Gastrocnemius medialis (tissue), 4 donors: Measurements from ENCODE around the gene WWP2.

Experiments
- CTCF ChIP-seq, 5 experiments: fragments of 450-650 bp in 3 of 5; fragments of 200-600 bp in 2 of 5; sonication (generic) in 2 of 5; IDR thresholded peaks in 4 of 5; conservative IDR thresholded peaks in 1 of 5; 1 replicate in 4 of 5; 2 replicates in 1 of 5; pipeline ENCODE4 v1.5.1; 2016 to 2019; ENCODE audit warnings: antibody characterized with exemption in 5 of 5, mild to moderate bottlenecking in 3 of 5, moderate library complexity in 3 of 5
- POLR2A ChIP-seq, 2 donors: fragments of 450-650 bp; IDR thresholded peaks; one replicate each; pipeline ENCODE4 v1.6.1; 2017; ENCODE audit warnings: antibody characterized with exemption in 2 of 2, mild to moderate bottlenecking in 2 of 2, moderate library complexity in 2 of 2

GRCh38 chr16:69934044-69934443 is 171.9 kb downstream of the WWP2 start:
- TF ChIP-seq CTCF (IDR thresholded peaks at IDR 0.05 in 4 of 5, conservative IDR thresholded peaks at IDR 0.05 in 1 of 5), result no peak
- no peak for TF ChIP-seq POLR2A (IDR thresholded peaks at IDR 0.05)
